H1 (cell line): ENCODE data around the gene AGTR1. TPM values are rescaled to one million over a fixed set of nuclear protein-coding genes. Genes with fewer than 3 reads are reported as not detected.

Source experiments
- CTCF ChIA-PET: fragments of 300-600 bp; sonication (Branson Sonifier 250); formaldehyde crosslinking; loops from one replicate; lab custom pipeline; 2021; ENCODE audit not compliant: partially characterized antibody; lab: Charles Lee
- POLR2A ChIA-PET: fragments of 300-600 bp; sonication (Branson Sonifier 250); formaldehyde crosslinking; loops from one replicate; lab custom pipeline; 2021; ENCODE audit warnings: inconsistent platforms; ENCODE audit not compliant: partially characterized antibody; lab: Charles Lee
- DNase-seq, 2 experiments: peaks; one replicate each; pipeline versions ENCODE4 v3.0.0 to v3.0.0-alpha.2; 2010 to 2022; ENCODE audit warnings: low spot score in 2 of 2, low read depth in 1 of 2, mixed read lengths in 1 of 2
- FAIRE-seq: peaks from 2 replicates; lab custom pipeline; 2011; peaks lifted over from hg19 to GRCh38; lab: Jason Lieb, UNC
- H2AFZ ChIP-seq: 2 replicates; pipeline ENCODE4 v1.8.1; 2012; ENCODE audit warnings: low read length, inconsistent platforms
- H2AK5ac ChIP-seq: 2 replicates; pipeline ENCODE4 v1.6.1; 2013; ENCODE audit warnings: low read depth, low read length
- H2BK120ac ChIP-seq: replicated peaks from 2 replicates; pipeline ENCODE3; 2013; ENCODE audit warnings: low read depth, low read length, inconsistent platforms
- H2BK12ac ChIP-seq: 2 replicates; pipeline ENCODE4 v1.6.1; 2013; ENCODE audit warnings: low read depth, low read length
- H2BK15ac ChIP-seq: 2 replicates; pipeline ENCODE4 v1.6.1; 2013; ENCODE audit warnings: low read length
- H2BK20ac ChIP-seq: 2 replicates; pipeline ENCODE4 v1.6.1; 2013; ENCODE audit warnings: low read length
- H2BK5ac ChIP-seq: 2 replicates; pipeline ENCODE4 v1.6.1; 2013; ENCODE audit warnings: low read depth, low read length
- H3K14ac ChIP-seq: 2 replicates; pipeline ENCODE4 v1.6.1; 2013; ENCODE audit warnings: inconsistent platforms; ENCODE audit not compliant: insufficient read length
- H3K18ac ChIP-seq: 2 replicates; pipeline ENCODE4 v1.6.1; 2013; ENCODE audit warnings: low read length; ENCODE audit errors: extremely low read depth
- H3K23ac ChIP-seq: 2 replicates; pipeline ENCODE4 v1.6.1; 2013; ENCODE audit warnings: inconsistent platforms; ENCODE audit not compliant: insufficient read length
- H3K23me2 ChIP-seq: 2 replicates; pipeline ENCODE4 v1.6.1; 2013; ENCODE audit warnings: low read depth, low read length
- H3K27ac ChIP-seq: 2 replicates; pipeline ENCODE4 v1.6.1; 2011; ENCODE audit warnings: low read depth, low read length, inconsistent platforms
- H3K27me3 ChIP-seq, 4 experiments: replicated peaks in 1 of 4; 1 replicate in 1 of 4; 2 replicates in 3 of 4; pipeline versions ENCODE4 v1.6.1 to v1.8.1; 2011 to 2013; ENCODE audit warnings: low read length in 3 of 4, mild to moderate bottlenecking in 3 of 4, inconsistent platforms in 2 of 4, mixed read lengths in 2 of 4, moderate library complexity in 1 of 4; ENCODE audit not compliant: control insufficient read depth in 3 of 4, insufficient read depth in 3 of 4; ENCODE audit errors: extremely low read depth in 1 of 4
- H3K36me3 ChIP-seq, 4 experiments: 2 replicates each; pipeline versions ENCODE4 v1.6.1 to v1.8.1; 2011 to 2013; ENCODE audit warnings: mild to moderate bottlenecking in 4 of 4, low read length in 3 of 4, moderate library complexity in 2 of 4, control low read depth in 1 of 4, inconsistent platforms in 1 of 4; ENCODE audit not compliant: insufficient read depth in 4 of 4, control insufficient read depth in 2 of 4
- H3K4ac ChIP-seq: replicated peaks from 2 replicates; pipeline ENCODE3; 2013; ENCODE audit warnings: low read length, low read depth, mixed read lengths, inconsistent platforms; ENCODE audit not compliant: insufficient read length
- H3K4me1 ChIP-seq, 4 experiments: replicated peaks in 1 of 4; 1 replicate in 1 of 4; 2 replicates in 3 of 4; pipeline versions ENCODE4 v1.6.1 to v1.8.1; 2011 to 2013; ENCODE audit warnings: low read length in 3 of 4, inconsistent platforms in 2 of 4, mixed read lengths in 1 of 4; ENCODE audit not compliant: insufficient read depth in 4 of 4, control insufficient read depth in 3 of 4
- H3K4me2 ChIP-seq, 2 experiments: 2 replicates each; pipeline versions ENCODE4 v1.6.1 to v1.8.1; 2011 to 2013; ENCODE audit warnings: low read depth in 2 of 2, low read length in 2 of 2, control low read depth in 1 of 2, inconsistent platforms in 1 of 2, mild to moderate bottlenecking in 1 of 2; ENCODE audit not compliant: insufficient read depth in 1 of 2
- H3K4me3 ChIP-seq, 4 experiments: fragments of 200-600, 300-600 bp in 1 of 4; sonication (generic), shearing (Covaris generic), sonication (Bioruptor Twin) in 1 of 4; 2 replicates each; pipeline versions ENCODE4 v1.5.1 to v1.8.1; 2011 to 2016; ENCODE audit warnings: low read length in 4 of 4, low read depth in 3 of 4, control low read depth in 2 of 4, inconsistent platforms in 2 of 4, mild to moderate bottlenecking in 2 of 4, mixed read lengths in 1 of 4, moderate library complexity in 1 of 4; ENCODE audit not compliant: insufficient read depth in 2 of 4; ENCODE audit errors: extremely low read depth in 1 of 4
- H3K56ac ChIP-seq: replicated peaks from 2 replicates; pipeline ENCODE3; 2013; ENCODE audit warnings: low read depth, mild to moderate bottlenecking, mixed read lengths, low read length, inconsistent platforms; ENCODE audit not compliant: insufficient read length
- H3K79me1 ChIP-seq: 2 replicates; pipeline ENCODE4 v1.6.1; 2013; ENCODE audit warnings: low read depth, low read length, control low read depth
- H3K79me2 ChIP-seq, 2 experiments: 2 replicates each; pipeline versions ENCODE4 v1.6.1 to v1.8.1; 2012 to 2013; ENCODE audit warnings: low read length in 2 of 2, mild to moderate bottlenecking in 2 of 2, inconsistent platforms in 1 of 2; ENCODE audit not compliant: insufficient read depth in 2 of 2, control insufficient read depth in 1 of 2
- H3K9ac ChIP-seq, 4 experiments: replicated peaks in 1 of 4; 1 replicate in 1 of 4; 2 replicates in 3 of 4; pipeline versions ENCODE4 v1.6.1 to v1.8.1; 2011 to 2013; ENCODE audit warnings: low read depth in 3 of 4, low read length in 3 of 4, control low read depth in 2 of 4, mild to moderate bottlenecking in 2 of 4, moderate library complexity in 2 of 4, inconsistent platforms in 1 of 4; ENCODE audit errors: extremely low read depth in 1 of 4
- H3K9me3 ChIP-seq, 2 experiments: 2 replicates each; pipeline versions ENCODE4 v1.6.1 to v1.8.1; 2012 to 2013; ENCODE audit warnings: mild to moderate bottlenecking in 2 of 2, moderate library complexity in 2 of 2, control low read depth in 1 of 2, inconsistent platforms in 1 of 2, low read depth in 1 of 2, low read length in 1 of 2, mixed read lengths in 1 of 2; ENCODE audit not compliant: insufficient read depth in 2 of 2
- H4K20me1 ChIP-seq, 2 experiments: replicated peaks in 1 of 2; 2 replicates each; pipeline versions ENCODE3 to v1.8.1; 2011 to 2013; ENCODE audit warnings: inconsistent platforms in 2 of 2, low read length in 2 of 2, mild to moderate bottlenecking in 1 of 2; ENCODE audit not compliant: insufficient read depth in 2 of 2, control insufficient read depth in 1 of 2
- H4K5ac ChIP-seq: 2 replicates; pipeline ENCODE4 v1.6.1; 2013; ENCODE audit warnings: low read length, low read depth, mixed read lengths, inconsistent platforms; ENCODE audit not compliant: insufficient read length
- H4K8ac ChIP-seq: 2 replicates; pipeline ENCODE4 v1.8.0; 2013; ENCODE audit warnings: mild to moderate bottlenecking, moderate library complexity, low read length, inconsistent platforms; ENCODE audit not compliant: insufficient read depth; ENCODE audit errors: extremely low read depth
- H4K91ac ChIP-seq: replicated peaks from 2 replicates; pipeline ENCODE3; 2013; ENCODE audit warnings: low read length, mixed read lengths, inconsistent platforms; ENCODE audit not compliant: insufficient read length
- CEBPB ChIP-seq: IDR thresholded peaks from 2 replicates; pipeline ENCODE4 v1.6.1; 2012; ENCODE audit warnings: low read depth, low read length
- PHF8 ChIP-seq: fragments of 200-600 bp; sonication (generic); conservative IDR thresholded peaks from 2 replicates; pipeline ENCODE4 v1.7.1; 2012; ENCODE audit warnings: low read depth, mild to moderate bottlenecking, inconsistent platforms, low read length, moderate library complexity
- SP2 ChIP-seq: IDR thresholded peaks from 2 replicates; pipeline ENCODE4 v1.6.1; 2012; ENCODE audit warnings: mild to moderate bottlenecking, low read length, inconsistent platforms
- SUZ12 ChIP-seq: fragments of 200-600 bp; sonication (generic); IDR thresholded peaks from 2 replicates; pipeline ENCODE4 v1.6.1; 2012; ENCODE audit warnings: mild to moderate bottlenecking, inconsistent platforms, low read length, moderate library complexity, mixed read lengths
- TAF1 ChIP-seq: IDR thresholded peaks from 2 replicates; pipeline ENCODE4 v1.6.1; 2011; ENCODE audit warnings: mild to moderate bottlenecking, low read depth, low read length
- USF2 ChIP-seq: IDR thresholded peaks from 2 replicates; pipeline ENCODE4 v1.6.1; 2011; ENCODE audit warnings: low read length, improper control_type of control experiment
- WGBS, 2 experiments: shearing (Covaris generic) in 1 of 2; methylation state at CpG; one replicate each; pipeline versions ENCODE4 v1.1.6 to v1.1.7; 2013 to 2015; ENCODE audit warnings: low lambda C conversion rate in 2 of 2, mixed read lengths in 2 of 2, inconsistent platforms in 1 of 2, low coverage in 1 of 2, missing lambda C conversion rate in 1 of 2; ENCODE audit not compliant: insufficient replicate concordance in 2 of 2, insufficient coverage in 1 of 2, insufficient read length in 1 of 2; ENCODE audit errors: extremely low coverage in 1 of 2, missing lambda C conversion rate in 1 of 2; 5-methylcytosine and 5-hydroxymethylcytosine counted together
- polyA plus RNA-seq, 7 experiments: library from polyadenylated mRNA; depleted of rRNA in 3 of 7; stranded (reverse) in 5 of 7; unstranded in 2 of 7; fragments of >200 nt in 5 of 7; fragments of 200-250 nt in 2 of 7; gene quantifications; 1 replicate in 5 of 7; 2 replicates in 1 of 7; 4 replicates in 1 of 7; pipeline versions ENCODE4 v1.2.1 to v1.2.3, GENCODE V29; 2011 to 2013; ENCODE audit warnings: missing spikeins in 2 of 7, mixed read lengths in 2 of 7
- total RNA-seq: library from RNA; stranded (reverse); fragmentation: NEBNext Ultra II Directional; extraction: Animal tissue kit (Norgen Biotek cat#: 25700); gene quantifications from 2 replicates; pipeline ENCODE4 v1.2.1, GENCODE V29; 2021

Gene AGTR1
- total and polyA plus RNA-seq, 2 of the 8 experiments (the other 6 are each of a cell fraction or from before 2014, with no cell fraction given): 0.03 TPM; not detected in 1

GRCh38 chr3:148742118-148742517 is 44.4 kb downstream of the AGTR1 start:
- no peaks in the 10 kb centered on the region; the same call in 1 of the 2 replicates for H3K79me1 ChIP-seq
- H4K8ac ChIP-seq: no peak overlapping the region
- no peak overlapping the region for H3K4me2 ChIP-seq
- 94% methylated on average over 6 of the region's 6 CpGs; no CpG with 5 or more reads in 1 of the 2 experiments for WGBS, 2 experiments
- H3K4me3 ChIP-seq: no peak overlapping the region
- H2BK12ac ChIP-seq: no peak overlapping the region
- no peak overlapping the region for H2AK5ac ChIP-seq
- no peaks in the 10 kb centered on the region for H3K79me2 ChIP-seq
- POLR2A ChIA-PET: no interaction called here
- no peaks in the 10 kb centered on the region for H3K36me3 ChIP-seq
- H3K27me3 ChIP-seq: peaks cover 0 to 2% (median 0%) of the 10 kb centered on the region in 4 experiments; a peak in 1 of 7 replicates
- H3K23ac ChIP-seq: no peak overlapping the region
- H3K9ac ChIP-seq: no peak overlapping the region
- H3K14ac ChIP-seq: no peak overlapping the region
- no peak overlapping the region for H2BK20ac ChIP-seq
- H3K18ac ChIP-seq: no peak overlapping the region
- no peak for TF ChIP-seq PHF8
- no peak for TF ChIP-seq SP2
- no peak for TF ChIP-seq USF2
- no peak for TF ChIP-seq SUZ12
- TF ChIP-seq CEBPB: no peak
- no peak for TF ChIP-seq TAF1
- TF ChIP-seq, all 59 proteins: peak for 0
- H3K27ac ChIP-seq: no peak overlapping the region
- DNase-seq (no peak), FAIRE-seq (no peak)
- H2BK120ac ChIP-seq: no peak overlapping the region
- no peak overlapping the region for H3K56ac ChIP-seq
- no peaks in the 10 kb centered on the region for H4K20me1 ChIP-seq
- H4K91ac ChIP-seq: no peak overlapping the region
- H3K4me1 ChIP-seq: no peaks in the 10 kb centered on the region
- H4K5ac ChIP-seq: no peak overlapping the region
- no peak overlapping the region for H2AFZ ChIP-seq
- no peak overlapping the region for H3K4ac ChIP-seq
- no peak overlapping the region for H2BK15ac ChIP-seq
- H2BK5ac ChIP-seq: no peak overlapping the region
- H3K23me2 ChIP-seq: no peaks in the 10 kb centered on the region
- no peaks in the 10 kb centered on the region for H3K9me3 ChIP-seq
- CTCF ChIA-PET: interaction anchor here (1.3 to 1.6 kb wide), 3 partner anchors 15 to 139 kb away, joined by 3 to 5 read pairs (median 3); no protein-coding TSS in a partner anchor
